HG03565 (cell line): Measurements from ENCODE around the gene PDCD7.
A peak's percentile ranks its signal among the peaks of the same experiment; 100 is the strongest.
"Not testable (repeated sequence)": the region's sequence is repeated elsewhere in the genome, so short reads cannot be mapped to it uniquely, and the experiment has no call there.

Experiments used
- ATAC-seq: cut with Tn5 transposase; IDR thresholded peaks from one replicate; pipeline ENCODE4 v1.9.1; 2021; ENCODE audit warnings: mild to moderate bottlenecking, moderate library complexity; ENCODE audit not compliant: unreplicated experiment

The PDCD7 gene, protein sequence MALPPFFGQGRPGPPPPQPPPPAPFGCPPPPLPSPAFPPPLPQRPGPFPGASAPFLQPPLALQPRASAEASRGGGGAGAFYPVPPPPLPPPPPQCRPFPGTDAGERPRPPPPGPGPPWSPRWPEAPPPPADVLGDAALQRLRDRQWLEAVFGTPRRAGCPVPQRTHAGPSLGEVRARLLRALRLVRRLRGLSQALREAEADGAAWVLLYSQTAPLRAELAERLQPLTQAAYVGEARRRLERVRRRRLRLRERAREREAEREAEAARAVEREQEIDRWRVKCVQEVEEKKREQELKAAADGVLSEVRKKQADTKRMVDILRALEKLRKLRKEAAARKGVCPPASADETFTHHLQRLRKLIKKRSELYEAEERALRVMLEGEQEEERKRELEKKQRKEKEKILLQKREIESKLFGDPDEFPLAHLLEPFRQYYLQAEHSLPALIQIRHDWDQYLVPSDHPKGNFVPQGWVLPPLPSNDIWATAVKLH

DNA sequence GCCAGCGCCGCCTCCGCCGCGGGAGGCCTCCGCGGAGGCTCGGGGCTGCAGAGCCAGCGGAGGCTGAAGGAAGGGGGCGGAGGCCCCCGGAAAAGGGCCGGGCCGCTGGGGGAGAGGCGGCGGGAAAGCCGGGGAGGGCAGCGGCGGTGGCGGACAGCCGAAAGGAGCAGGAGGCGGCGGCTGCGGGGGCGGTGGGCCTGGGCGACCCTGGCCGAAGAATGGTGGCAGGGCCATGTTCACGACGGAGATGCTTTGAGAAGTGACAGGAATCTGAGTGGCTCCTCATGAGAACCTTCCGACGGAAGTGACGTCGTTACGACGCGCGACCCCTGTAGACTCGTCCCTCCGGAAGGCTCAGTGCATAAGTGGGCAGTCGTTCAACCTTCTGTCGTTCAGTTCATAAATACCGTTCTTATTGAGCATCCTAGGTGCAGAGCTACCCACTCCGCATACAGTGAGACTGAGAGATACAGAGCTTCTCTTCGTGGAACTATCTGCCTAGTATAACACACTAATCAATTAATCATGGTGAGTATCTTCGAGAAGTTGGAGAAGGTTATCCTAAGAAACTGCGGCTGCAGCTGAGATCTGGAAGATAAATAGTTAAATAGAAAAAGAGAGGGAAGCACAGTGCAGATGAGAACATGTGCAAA, at the start of gene PDCD7:
Gene PDCD7, minus strand, starts transcription at position 261 of the 653 bp plus-strand sequence. Its CDS starts 27 bp downstream, at position 234.
- ATAC-seq = peak; percentile 75

DNA sequence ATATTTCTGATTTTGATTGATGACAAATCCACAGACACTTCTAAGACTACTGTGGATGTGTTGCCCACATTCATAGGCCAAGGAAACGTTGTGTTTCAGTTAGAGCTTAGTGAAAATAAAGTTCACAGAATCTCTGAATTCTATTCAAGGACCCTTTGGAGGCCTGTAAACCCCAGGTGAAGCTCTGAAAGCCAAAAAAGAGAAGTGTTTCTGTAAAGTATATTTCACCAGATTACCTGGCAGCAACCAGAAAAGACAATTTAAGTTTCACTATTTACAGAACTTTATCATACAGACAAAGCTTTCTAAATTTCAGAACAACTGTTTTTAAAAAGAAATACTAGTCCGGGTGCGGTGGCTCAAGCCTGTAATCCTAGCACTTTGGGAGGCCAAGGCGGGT, 48.9 kb upstream of the PDCD7 start:
- ATAC-seq = no peak

DNA sequence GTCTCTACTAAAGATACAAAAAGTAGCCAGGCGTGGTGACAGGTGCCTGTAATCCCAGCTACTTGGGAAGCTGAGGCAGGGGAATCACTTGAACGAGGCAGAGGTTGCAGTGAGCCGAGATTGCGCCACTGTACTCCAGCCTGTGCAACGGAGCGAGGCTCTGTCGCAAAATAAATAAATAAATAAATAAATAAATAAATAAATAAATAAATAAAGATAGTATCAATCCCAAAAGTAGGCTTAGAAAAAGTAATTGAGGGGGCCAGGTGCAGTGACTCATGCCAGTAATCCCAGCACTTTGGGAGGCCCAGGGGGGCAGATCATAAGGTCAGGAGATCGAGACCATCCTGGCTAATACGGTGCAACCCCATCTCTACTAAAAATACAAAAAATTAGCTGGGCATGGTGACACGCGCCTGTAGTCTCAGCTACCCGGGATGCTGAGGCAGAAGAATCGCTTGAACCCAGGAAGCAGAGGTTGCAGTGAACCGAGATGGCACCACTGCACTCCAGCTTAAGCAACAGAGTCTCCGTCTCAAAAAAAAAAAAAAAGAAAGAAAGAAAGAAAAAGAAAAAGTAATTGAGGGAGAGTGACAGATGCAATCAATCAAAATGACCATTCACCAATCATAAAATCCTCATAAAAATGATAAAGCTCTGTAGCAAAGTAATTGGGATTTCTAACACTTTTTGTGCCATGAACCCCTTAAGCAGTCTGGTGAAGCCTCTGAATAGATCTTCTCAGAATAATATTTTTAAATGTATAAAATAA, 48.2 kb upstream of the PDCD7 start:
- not testable (repeated sequence) for ATAC-seq

DNA sequence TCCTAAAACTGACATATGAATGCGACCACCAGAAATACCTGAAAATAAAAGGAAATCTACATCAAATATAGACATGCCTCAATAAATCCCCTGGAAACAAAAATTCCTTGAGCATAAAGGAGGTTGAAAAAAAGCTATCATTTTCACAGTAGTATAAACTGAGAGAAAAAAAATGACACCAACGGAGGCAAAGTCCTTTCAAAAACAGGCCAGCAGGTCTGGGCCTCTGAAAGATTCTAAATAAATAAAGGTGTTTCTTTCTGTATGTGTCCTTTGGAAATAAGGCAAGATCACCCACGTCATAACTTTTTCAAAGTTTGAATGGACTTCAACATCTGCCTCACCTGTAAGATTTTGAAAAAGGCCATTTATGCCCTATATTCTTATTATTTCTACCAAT, 46.6 kb upstream of the PDCD7 start:
- no peak for ATAC-seq

DNA sequence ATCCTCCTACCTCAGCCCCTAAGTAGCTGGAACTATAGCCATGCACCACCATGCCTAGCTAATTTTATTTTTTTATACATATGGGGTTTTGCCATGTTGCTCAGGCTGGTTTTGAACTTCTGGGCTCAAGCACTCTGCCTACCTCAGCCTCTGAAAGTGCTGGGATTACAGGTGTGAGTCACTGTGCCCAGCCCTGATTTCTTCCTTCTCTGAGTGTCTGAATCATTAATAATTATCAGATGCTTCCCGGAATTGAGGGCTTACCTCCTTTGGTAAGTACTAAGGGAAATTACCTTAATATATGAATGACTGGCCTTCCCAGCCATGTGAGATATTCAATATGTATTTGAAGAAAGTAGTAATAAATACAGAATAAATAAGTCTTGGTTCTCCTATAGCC, 44.3 kb upstream of the PDCD7 start:
- ATAC-seq = no peak

DNA sequence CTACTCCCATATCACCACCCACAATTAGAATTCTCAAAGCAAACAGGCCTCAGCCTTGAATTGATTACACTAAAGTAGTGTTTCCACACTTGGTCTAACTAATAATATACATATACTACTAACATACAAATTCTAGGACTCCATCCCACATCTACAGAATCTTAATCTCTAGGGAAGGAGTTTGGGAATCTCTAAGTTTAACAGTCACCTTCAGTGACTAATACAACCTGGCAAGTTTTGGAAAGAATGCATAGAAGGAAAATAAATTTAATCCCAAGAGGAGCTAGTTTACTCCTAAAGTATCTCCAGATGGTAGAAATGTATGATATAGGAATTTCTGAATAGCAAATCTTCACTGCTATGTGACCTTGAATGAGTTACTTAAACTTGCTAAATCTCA, 42.4 kb upstream of the PDCD7 start:
- ATAC-seq = no peak

DNA sequence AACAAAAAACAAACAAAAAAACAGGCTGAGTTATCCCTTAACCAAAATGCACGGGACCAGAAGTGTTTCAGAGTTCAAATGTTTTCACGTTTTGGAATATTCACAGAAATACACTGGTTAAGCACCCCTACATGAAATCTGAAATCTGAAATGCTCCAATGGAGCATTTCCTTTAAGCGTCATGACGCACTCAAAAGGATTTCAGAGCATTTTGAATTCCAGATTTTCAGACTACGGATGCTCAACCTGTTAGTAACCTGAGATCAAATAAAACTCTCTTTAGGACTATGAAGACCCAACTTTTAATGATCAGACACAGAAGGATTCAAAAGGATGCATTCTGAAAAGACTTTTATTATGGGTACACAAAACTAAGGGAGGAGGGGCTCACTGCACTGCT, 41.9 kb upstream of the PDCD7 start:
- ATAC-seq = no peak

DNA sequence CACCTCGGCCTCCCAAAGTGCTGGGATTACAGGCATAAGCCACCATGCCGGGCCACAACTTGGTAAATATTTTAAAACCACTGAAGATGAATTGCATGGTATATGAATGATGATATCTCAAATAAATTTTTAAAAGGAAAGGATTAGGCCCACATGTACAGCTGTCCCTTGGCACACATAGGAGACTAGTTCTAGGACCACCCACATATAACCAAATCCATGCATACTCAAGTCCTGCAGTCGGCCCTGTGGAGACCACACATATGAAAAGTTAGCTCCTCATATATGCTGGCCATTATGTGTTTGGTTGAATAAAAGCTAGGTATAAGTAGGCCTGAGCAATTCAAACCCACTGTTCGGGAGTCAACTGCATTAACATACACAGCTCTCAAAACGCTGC, 40.9 kb upstream of the PDCD7 start:
- ATAC-seq = no peak

DNA sequence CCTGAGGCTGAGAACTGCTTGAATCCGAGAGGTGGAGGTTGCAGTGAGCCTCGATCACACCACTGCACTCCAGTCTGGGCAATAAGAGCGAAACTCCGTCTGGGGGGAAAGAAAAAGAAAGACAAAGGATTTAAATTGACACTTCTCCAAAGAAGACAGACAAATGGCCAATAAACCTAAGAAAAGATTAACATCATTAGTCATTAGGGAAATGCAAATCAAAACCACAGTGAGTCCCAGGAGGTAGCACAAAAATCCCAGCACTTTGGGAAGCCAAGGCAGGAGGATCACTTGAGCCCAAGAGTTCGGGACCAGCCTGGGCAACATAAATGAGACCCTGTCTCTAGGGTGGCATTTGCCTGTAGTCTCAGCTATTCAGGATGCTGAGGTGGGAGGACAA, 38.9 kb upstream of the PDCD7 start:
- ATAC-seq = no peak

DNA sequence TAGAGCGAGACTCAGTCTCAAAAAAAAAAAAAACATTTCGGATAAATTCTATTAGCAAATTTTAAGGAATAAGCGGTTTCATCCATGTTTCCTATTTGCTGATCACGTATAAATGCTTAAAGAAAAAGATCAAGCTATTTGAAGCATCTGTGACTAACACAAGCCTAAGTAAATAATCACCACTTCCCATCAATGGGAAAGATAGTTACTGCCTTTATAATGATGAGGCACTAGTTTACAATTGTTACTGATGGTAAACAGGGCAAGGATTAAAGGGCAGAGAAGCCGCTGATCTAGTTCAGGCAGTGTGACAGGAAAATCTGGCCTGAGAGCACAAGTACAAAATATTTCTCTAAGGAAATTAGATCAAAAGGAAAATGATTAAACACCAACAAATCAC, 37.8 kb upstream of the PDCD7 start:
- ATAC-seq = no peak

DNA sequence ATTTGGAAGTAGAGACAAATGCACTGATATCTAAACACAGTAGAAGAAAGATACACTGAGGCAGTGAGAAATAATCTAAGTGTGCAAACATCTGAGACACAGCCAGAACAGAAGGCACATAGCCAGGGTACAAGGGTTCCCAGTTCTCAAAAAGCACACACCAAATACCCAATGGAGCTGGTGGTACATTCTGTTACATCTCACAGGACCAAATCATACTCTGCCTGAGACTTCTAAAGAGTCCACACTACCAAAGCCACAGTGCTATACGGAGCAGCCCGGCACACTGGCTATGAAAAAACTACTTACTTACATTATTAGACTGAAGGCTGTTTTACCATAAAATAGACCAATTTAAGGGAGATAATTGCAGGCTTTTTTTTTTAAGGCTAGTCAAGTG, 32.3 kb upstream of the PDCD7 start:
- no peak for ATAC-seq

DNA sequence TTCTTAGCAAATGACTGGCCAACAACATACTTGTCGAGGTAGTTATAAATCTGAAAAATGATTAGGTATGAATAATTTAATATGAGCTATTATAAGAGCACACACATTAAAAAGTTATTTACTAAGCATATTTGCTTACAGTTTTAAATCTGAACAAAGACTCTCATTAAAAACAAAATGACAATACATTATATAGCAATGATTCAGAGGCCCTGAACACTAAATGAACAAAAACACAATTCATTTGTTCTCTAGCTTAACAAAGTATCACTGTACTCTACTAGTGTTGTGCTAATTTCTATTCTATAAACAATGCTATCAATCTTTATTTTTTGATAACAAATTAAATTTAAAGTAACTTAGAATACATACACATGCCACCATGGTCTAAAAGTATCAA, 30.5 kb upstream of the PDCD7 start:
- no peak for ATAC-seq

DNA sequence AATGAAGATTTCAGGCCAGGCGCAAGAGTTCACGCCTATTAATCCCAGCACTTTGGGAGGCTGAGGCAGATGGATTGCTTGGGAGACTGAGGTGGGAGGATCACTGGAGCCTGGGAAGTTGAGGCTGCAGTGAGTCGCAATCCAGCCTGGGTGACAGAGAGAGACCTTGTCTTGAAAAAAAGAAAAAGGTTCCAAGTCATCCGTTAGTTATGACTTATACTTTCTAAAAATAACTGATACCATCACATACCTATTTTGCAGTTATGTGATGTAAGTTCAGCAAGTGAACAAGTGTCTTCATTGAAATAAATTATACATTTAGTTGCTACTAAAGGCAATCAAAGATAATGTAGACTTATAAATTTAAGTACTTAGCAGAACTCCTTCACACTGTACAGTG, 29.4 kb upstream of the PDCD7 start:
- ATAC-seq = no peak

DNA sequence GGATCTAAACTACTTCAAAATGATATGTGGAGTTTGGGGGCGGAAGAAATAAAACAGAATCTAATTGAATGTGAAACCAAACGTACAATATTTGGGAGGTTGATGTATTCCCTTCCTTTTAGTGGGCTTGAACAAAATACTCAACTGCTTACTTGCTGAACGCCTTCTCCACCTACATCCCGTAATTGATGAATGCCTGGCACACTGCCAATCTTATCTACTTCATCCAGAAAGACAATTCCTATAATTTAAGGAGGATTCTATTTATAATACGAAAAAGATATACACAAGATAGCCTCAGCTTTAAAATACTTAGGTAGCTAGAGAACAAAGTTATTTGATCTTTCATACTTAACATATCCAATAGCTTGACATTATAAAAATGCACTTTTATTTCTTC, 23.1 kb upstream of the PDCD7 start:
- ATAC-seq = no peak

DNA sequence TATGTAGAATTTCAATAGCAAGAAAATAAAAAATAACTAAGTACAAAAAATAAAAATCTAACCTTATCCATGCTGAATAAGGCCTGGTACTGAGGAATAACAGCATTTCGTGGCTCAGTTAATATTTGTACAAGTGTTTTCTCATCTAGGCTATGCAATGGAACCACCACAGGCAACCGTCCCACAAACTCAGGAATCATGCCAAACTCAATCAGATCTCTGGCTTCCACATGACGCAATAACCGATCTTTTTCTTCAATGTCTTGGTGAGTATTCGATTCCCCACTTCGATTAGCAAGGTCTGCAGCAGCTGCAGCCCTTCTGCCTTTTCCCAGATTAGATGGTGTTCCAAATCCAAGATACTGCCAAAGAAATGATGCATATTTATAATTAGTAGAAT, 21.1 kb upstream of the PDCD7 start:
- no peak for ATAC-seq

DNA sequence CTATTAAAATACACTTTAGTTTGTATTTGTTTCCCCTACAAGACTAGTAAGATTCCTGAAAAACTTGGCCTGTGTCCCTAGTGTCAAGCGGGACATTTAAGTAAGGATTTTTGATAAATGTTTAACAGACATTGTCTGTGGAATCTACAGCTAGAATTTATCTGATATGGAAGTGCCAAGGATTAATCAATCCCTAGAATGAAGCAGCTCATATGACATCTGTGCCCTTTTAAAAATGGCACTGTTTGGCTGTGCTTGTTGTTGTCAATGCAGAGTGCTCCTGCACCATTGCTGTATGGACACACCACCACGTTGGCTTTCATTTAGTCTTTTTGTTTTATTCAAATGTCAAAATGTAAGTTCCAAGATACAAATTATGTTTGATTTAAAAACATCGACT, 14.3 kb upstream of the PDCD7 start:
- no peak for ATAC-seq

DNA sequence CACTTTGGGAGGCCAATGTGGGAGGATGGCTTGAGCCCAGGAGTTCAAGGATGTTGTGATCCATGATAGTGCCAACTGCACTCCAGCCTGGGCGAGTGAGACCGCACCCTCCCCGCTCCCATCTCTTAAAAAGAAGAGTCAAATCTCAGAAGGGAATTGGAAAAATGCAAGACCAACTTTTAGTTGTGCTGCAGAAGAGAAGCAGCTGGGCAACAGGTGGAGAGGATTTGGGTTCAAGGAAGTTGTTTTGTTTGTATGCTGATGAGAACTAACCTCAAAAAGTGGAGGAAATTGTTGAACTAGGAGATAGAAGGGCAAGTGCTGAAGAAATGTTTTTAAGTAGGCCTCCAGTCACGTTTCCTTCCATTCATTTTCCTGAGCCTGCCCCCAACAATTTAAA, 12.8 kb upstream of the PDCD7 start:
- no peak for ATAC-seq

DNA sequence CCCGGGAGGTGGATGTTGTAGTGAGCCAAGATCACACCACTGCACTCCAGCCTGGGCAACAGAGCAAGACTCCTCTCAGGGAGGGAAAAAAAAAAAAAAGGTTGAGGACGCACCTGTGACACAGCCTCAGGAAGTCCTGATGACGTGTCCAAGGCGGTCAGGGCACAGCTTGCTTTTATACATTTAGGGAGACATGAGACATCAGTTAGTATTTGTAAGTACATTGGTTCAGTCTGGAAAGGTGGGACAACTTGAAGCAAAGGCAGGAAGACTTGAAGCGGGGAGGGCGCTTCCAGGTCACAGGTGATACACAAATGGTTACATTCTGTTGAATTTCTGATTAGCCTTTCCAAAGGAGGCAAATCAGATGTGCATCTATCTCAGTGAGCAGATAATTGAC, 5.0 kb upstream of the PDCD7 start:
- ATAC-seq = not testable (repeated sequence)

DNA sequence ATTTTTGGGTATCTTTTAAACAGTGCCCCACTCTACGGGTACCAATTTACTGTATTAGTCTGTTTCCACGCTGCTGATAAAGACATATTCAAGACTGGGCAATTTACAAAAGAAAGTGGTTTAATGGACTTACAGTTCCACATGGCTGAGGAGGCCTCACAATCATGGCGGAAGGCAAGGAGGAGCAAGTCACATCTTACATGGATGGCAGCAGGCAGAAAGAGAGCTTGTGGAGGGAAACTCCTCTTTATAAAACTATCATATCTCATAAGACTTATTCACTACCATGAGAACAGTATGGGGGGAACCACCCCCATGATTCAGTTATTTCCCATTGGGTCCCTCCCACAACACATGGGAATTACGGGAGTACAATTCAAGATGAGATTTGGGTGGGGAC, 4.3 kb upstream of the PDCD7 start:
- ATAC-seq = not testable (repeated sequence)

DNA sequence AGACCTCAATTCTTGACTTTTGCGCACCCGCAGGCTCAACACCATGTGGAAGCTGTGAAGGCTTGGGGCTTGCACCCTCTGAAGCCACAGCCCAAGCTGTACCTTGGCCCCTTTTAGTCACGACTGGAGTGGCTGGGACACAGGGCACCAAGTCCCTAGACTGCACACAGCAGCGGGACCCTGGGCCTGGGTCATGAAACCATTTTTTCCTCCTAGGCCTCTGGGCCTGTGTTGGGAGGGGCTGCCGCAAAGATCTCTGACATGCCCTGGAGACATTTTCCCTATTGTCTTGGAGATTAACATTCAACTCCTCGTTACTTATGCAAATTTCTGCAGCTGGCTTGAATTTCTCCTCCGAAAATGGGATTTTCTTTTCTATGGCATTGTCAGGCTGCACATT, 3.5 kb upstream of the PDCD7 start:
- not testable (repeated sequence) for ATAC-seq

DNA sequence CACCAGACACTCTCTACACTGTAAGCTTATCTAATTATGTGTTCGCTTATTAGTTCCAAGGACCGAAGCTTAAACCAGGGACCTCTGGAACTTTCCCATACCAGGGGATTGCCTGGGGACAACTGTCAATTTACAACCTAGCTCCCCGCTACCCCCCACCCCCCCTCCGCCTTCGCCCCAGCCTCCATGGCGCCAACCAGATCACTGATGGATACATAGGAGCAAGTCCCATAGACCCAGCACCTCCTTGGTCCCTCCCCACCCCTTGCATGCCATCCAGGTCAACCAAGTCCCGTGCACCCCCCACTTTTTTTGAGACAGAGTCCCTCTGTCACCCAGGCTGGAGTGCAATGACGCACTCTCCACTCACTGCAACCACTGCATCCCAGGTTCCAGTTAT, 930 bp upstream of the PDCD7 start:
- ATAC-seq = no peak
